IPS-NIHi7 (cell line): ENCODE measurements around the gene GPC3.
"Not testable (repeated sequence)": the region's sequence is repeated elsewhere in the genome, so short reads cannot be mapped to it uniquely, and the experiment has no call there.

Experiments
- DNase-seq: peaks from one replicate; pipeline ENCODE4 v3.0.0; 2012; ENCODE audit warnings: mixed read lengths; ENCODE audit errors: extremely low spot score

Gene GPC3

GRCh38 chrX:133776072-133776471, 209.3 kb downstream of the GPC3 start:
- DNase-seq: peak; percentile 72

GRCh38 chrX:133774807-133775206, 210.6 kb downstream of the GPC3 start:
- no peak for DNase-seq

GRCh38 chrX:133771086-133771646, 214.2 kb downstream of the GPC3 start:
- DNase-seq: no peak

- DNase-seq: not testable (repeated sequence)
These were observed 222.3 kb downstream of the GPC3 start for GRCh38 chrX:133762976-133763548.

- no peak for DNase-seq
These were observed 230.7 kb downstream of the GPC3 start for GRCh38 chrX:133754657-133755056.

- no peak for DNase-seq
These were observed 235.4 kb downstream of the GPC3 start for GRCh38 chrX:133749951-133750350.

GRCh38 chrX:133749370-133749769, 236.0 kb downstream of the GPC3 start:
- no peak for DNase-seq

GRCh38 chrX:133747196-133747595, 238.2 kb downstream of the GPC3 start:
- no peak for DNase-seq

- DNase-seq: no peak
These were observed 238.8 kb downstream of the GPC3 start for GRCh38 chrX:133746593-133746992.

GRCh38 chrX:133745349-133745748, 240.0 kb downstream of the GPC3 start:
- DNase-seq: no peak

GRCh38 chrX:133742602-133743305, 242.6 kb downstream of the GPC3 start:
- no peak for DNase-seq

GRCh38 chrX:133741303-133741702, 244.1 kb downstream of the GPC3 start:
- no peak for DNase-seq

- no peak for DNase-seq
These were observed 258.8 kb downstream of the GPC3 start for GRCh38 chrX:133726642-133727041.

GRCh38 chrX:133726211-133726630, 259.2 kb downstream of the GPC3 start:
- DNase-seq: no peak

GRCh38 chrX:133723930-133724329, 261.5 kb downstream of the GPC3 start:
- DNase-seq: no peak

- DNase-seq: no peak
These were observed 262.6 kb downstream of the GPC3 start for GRCh38 chrX:133722756-133723155.

GRCh38 chrX:133720269-133720668, 265.1 kb downstream of the GPC3 start:
- DNase-seq: not testable (repeated sequence)

GRCh38 chrX:133715715-133716114, 269.7 kb downstream of the GPC3 start:
- no peak for DNase-seq

GRCh38 chrX:133709501-133709900, 275.9 kb downstream of the GPC3 start:
- DNase-seq: no peak

GRCh38 chrX:133706890-133707289, 278.5 kb downstream of the GPC3 start:
- no peak for DNase-seq

- no peak for DNase-seq
These were observed 283.2 kb downstream of the GPC3 start for GRCh38 chrX:133702230-133702629.

GRCh38 chrX:133699023-133699728, 286.2 kb downstream of the GPC3 start:
- no peak for DNase-seq

GRCh38 chrX:133698298-133698697, 287.1 kb downstream of the GPC3 start:
- no peak for DNase-seq
